HepG2 (cell line): ENCODE measurements around the gene TMEM14A. TPM values are rescaled to one million over a fixed set of nuclear protein-coding genes. Genes with fewer than 3 reads are reported as not detected.

Experiments
- ARNTL ChIP-seq: sonication (generic); formaldehyde crosslinking; IDR thresholded peaks from 2 replicates; pipeline ENCODE4 v1.4.0; 2020; ENCODE audit warnings: mild to moderate bottlenecking, missing genetic modification reagents
- CTCF ChIP-seq: sonication (generic); formaldehyde crosslinking; IDR thresholded peaks from 2 replicates; pipeline ENCODE4 v1.5.0; 2020; ENCODE audit warnings: mild to moderate bottlenecking, missing genetic modification reagents, moderate library complexity
- GPN1 ChIP-seq: sonication (generic); formaldehyde crosslinking; IDR thresholded peaks from 2 replicates; pipeline ENCODE4 v1.5.1; 2020; ENCODE audit warnings: missing genetic modification reagents, borderline replicate concordance
- HIC2 ChIP-seq: sonication (generic); formaldehyde crosslinking; IDR thresholded peaks from 2 replicates; pipeline ENCODE4 v1.9.0; 2022; ENCODE audit warnings: low read depth, missing genetic modification reagents
- HOXA9 ChIP-seq: sonication (generic); formaldehyde crosslinking; IDR thresholded peaks from 2 replicates; pipeline ENCODE4 v1.8.1; 2022; ENCODE audit warnings: missing genetic modification reagents, mild to moderate bottlenecking, moderate library complexity, borderline replicate concordance
- MAFG ChIP-seq: sonication (generic); formaldehyde crosslinking; IDR thresholded peaks from 2 replicates; pipeline ENCODE4 v1.5.1; 2020; ENCODE audit warnings: mild to moderate bottlenecking, missing genetic modification reagents
- MEIS2 ChIP-seq: sonication (generic); formaldehyde crosslinking; IDR thresholded peaks from 2 replicates; pipeline ENCODE4 v1.9.0; 2021; ENCODE audit warnings: mild to moderate bottlenecking, missing genetic modification reagents
- RFXAP ChIP-seq: sonication (generic); formaldehyde crosslinking; IDR thresholded peaks from 2 replicates; pipeline ENCODE4 v1.4.0; 2020; ENCODE audit warnings: missing genetic modification reagents, borderline replicate concordance
- TMF1 ChIP-seq: sonication (generic); formaldehyde crosslinking; IDR thresholded peaks from 2 replicates; pipeline ENCODE4 v1.8.1; 2022; ENCODE audit warnings: low read depth, missing genetic modification reagents
- ZBTB40 ChIP-seq, 2 experiments: fragments of 450-650 bp in 1 of 2; sonication (generic) in 1 of 2; formaldehyde crosslinking in 1 of 2; IDR thresholded peaks; 2 replicates each; pipeline versions ENCODE4 v1.6.1 to v1.8.0; 2016 to 2022; ENCODE audit warnings: antibody characterized with exemption in 1 of 2, mild to moderate bottlenecking in 1 of 2, missing genetic modification reagents in 1 of 2
- ZNF350 ChIP-seq: sonication (generic); formaldehyde crosslinking; IDR thresholded peaks from 2 replicates; pipeline ENCODE4 v1.4.0; 2020; ENCODE audit warnings: mild to moderate bottlenecking, low read depth, missing genetic modification reagents, borderline replicate concordance
- ZSCAN21 ChIP-seq: sonication (generic); formaldehyde crosslinking; IDR thresholded peaks from 2 replicates; pipeline ENCODE4 v1.8.0; 2022; ENCODE audit warnings: mild to moderate bottlenecking, missing genetic modification reagents, moderate library complexity, borderline replicate concordance
- polyA plus RNA-seq, 8 experiments: library from polyadenylated mRNA; depleted of rRNA in 3 of 8; stranded (reverse) in 7 of 8; unstranded in 1 of 8; fragments of >200 nt; fragmentation: Illumina TruSeq in 4 of 8; extraction: Trizol in 4 of 8; gene quantifications; 2 replicates each; pipeline versions ENCODE4 v1.2.1 to v1.2.3, GENCODE V29; 2011 to 2016; ENCODE audit warnings: low read depth in 4 of 8, missing spikeins in 1 of 8, mixed read lengths in 1 of 8; ENCODE audit not compliant: insufficient read depth in 1 of 8
- total RNA-seq, 5 experiments: library from RNA; depleted of rRNA; stranded (reverse); fragments of >200 nt; fragmentation: Illumina TruSeq; extraction: Trizol; gene quantifications; 2 replicates each; pipeline ENCODE4 v1.2.3, GENCODE V29; 2016; ENCODE audit warnings: low read depth in 1 of 5
- TF ChIP-seq, protein P1 (sequence below): sonication (generic); formaldehyde crosslinking; IDR thresholded peaks from 2 replicates; pipeline ENCODE4 v1.4.0; 2020; ENCODE audit warnings: missing genetic modification reagents, borderline replicate concordance

The TMEM14A gene
- total and polyA plus RNA-seq, 2 of the 13 experiments (the other 11 are each of a cell fraction or from before 2014, with no cell fraction given) = 24.6 to 73.7 TPM

DNA sequence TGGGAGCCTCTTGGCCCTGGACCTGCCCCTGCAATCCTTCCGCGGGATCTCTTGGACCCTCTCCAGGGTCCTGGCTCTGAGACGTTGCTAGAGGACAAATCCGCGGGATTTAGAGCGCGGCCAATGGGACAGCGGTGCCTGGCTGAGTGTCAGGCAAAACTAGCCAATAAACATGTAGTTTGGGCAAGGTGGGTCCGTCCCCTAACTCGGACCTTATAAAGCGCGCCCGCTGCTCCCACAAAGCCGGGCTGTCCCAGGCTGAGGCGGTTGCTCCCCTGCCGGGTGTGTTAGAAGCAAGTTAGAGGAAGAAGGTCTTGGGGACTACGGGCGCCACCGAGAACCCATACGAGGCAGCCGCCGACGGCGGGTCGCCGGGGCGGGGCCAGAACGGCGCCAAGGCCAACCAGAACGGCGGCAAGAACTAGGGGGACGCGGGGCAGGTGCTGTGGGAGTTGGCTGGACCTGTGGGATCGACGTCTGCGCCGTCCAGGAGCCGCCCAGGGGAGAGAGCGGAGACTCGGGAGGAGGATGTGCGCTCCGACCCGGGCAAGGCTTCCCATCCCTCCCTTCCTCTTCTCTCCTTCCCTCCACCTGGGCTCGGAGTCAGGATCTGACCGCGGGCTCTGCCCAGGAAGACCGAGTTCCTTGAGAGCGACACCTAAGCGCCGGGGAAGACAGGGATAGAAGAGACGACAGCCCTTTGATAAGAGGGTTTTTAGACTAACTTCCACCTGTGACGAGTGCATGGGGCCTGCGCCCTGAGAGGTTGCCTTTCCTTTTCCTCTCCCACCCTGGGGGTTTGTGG is 6.5 kb upstream of the TMEM14A start (continued):
- TF ChIP-seq ZBTB40 (IDR thresholded peaks at IDR 0.05) = no peak
- peak; percentile 49 for TF ChIP-seq ZBTB40 (CRISPR knock-in tag; IDR thresholded peaks at IDR 0.05)
- TF ChIP-seq, protein P1, sequence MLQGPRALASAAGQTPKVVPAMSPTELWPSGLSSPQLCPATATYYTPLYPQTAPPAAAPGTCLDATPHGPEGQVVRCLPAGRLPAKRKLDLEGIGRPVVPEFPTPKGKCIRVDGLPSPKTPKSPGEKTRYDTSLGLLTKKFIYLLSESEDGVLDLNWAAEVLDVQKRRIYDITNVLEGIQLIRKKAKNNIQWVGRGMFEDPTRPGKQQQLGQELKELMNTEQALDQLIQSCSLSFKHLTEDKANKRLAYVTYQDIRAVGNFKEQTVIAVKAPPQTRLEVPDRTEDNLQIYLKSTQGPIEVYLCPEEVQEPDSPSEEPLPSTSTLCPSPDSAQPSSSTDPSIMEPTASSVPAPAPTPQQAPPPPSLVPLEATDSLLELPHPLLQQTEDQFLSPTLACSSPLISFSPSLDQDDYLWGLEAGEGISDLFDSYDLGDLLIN = no peak
- no peak for TF ChIP-seq CTCF
- no peak for TF ChIP-seq HIC2
- 0 out of 2 replicates have a peak, but pooled peaks have one; percentile 21 for TF ChIP-seq TMF1
- TF ChIP-seq MEIS2 (CRISPR knock-in tag) = no peak
- TF ChIP-seq ZNF350 (CRISPR knock-in tag) = peak; percentile 74; the same call in 1 of the 2 replicates
- TF ChIP-seq RFXAP (CRISPR knock-in tag) = no peak
- peak; percentile 13; the same call in 1 of the 2 replicates for TF ChIP-seq HOXA9 (CRISPR knock-in tag)
- no peak for TF ChIP-seq GPN1 (CRISPR knock-in tag)
- no peak for TF ChIP-seq MAFG (CRISPR knock-in tag)
- TF ChIP-seq ARNTL = 0 out of 2 replicates have a peak, but pooled peaks have one; percentile 20
- TF ChIP-seq ZSCAN21 (CRISPR knock-in tag) = peak; percentile 69; the same call in 1 of the 2 replicates
